ENCODE measurements around the gene FBN2. TPM values are rescaled to one million over a fixed set of nuclear protein-coding genes. Genes with fewer than 3 reads are reported as not detected.

The FBN2 gene
- total RNA-seq, 2 donors from 2014 or later, result 1.8 to 1.9 TPM

DNA sequence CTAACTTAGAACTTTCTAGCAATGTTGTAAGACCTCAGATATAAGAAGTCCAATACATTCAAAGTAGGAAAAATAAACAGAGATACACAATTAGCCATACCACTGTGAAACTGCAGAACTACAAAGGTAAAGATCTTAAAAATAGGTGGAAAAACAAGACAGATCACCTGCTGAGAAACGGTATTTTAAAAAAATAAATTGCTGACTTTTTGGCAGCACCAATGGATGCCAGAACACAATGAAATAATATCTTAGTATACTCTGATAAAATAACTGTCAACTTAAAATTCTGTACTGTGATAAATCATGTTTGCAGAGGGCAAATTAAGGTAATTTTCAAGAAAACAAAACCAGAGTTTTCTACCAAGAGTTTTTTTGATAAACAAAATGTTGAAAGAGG lies 138.9 kb downstream of the FBN2 start:
- Histone ChIP-seq H3K4me3 (no peak overlapping the region), H3K9me3 (no peaks in the 10 kb centered on the region), H3K27me3 (no peaks in the 10 kb centered on the region), H3K27ac (no peak overlapping the region), H3K36me3 (no peaks in the 10 kb centered on the region), H3K4me1 (no peaks in the 10 kb centered on the region), H3K9ac (ENCODE audit: low read depth in 2 of 2, low read length in 2 of 2) (no peak overlapping the region)
- TF ChIP-seq, protein P1, sequence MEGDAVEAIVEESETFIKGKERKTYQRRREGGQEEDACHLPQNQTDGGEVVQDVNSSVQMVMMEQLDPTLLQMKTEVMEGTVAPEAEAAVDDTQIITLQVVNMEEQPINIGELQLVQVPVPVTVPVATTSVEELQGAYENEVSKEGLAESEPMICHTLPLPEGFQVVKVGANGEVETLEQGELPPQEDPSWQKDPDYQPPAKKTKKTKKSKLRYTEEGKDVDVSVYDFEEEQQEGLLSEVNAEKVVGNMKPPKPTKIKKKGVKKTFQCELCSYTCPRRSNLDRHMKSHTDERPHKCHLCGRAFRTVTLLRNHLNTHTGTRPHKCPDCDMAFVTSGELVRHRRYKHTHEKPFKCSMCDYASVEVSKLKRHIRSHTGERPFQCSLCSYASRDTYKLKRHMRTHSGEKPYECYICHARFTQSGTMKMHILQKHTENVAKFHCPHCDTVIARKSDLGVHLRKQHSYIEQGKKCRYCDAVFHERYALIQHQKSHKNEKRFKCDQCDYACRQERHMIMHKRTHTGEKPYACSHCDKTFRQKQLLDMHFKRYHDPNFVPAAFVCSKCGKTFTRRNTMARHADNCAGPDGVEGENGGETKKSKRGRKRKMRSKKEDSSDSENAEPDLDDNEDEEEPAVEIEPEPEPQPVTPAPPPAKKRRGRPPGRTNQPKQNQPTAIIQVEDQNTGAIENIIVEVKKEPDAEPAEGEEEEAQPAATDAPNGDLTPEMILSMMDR (IDR thresholded peaks at IDR 0.05), result no peak
- no peak for DNase-seq
- intact Hi-C loops (cut with DNase I), result no loop called here

DNA sequence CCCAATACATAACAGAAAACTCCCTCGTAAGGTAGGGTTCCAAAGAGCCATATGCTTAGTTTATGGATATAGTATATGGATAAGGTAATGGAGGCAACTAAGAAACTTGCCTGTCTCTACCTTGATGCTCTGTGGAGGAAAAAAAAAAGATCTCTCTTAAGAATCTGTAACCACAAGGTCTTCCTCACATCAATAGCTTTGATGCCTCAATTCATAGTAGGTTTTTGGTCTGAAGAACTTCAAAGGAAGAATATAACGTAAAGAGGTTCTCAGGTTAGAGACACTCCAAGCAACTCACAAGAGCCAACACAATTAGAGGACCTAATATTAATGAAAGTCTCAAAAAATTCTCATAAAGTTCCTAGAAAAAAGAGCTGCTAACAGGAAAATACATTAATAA lies 140.2 kb downstream of the FBN2 start:
- no peak overlapping the region for H3K9ac ChIP-seq (ENCODE audit: low read depth in 2 of 2, low read length in 2 of 2)
- H3K36me3 ChIP-seq, result no peaks in the 10 kb centered on the region
- no peaks in the 10 kb centered on the region for H3K4me1 ChIP-seq
- no peak overlapping the region for H3K27ac ChIP-seq
- no peak for DNase-seq
- H3K4me3 ChIP-seq, result no peak overlapping the region
- TF ChIP-seq, protein P1 (IDR thresholded peaks at IDR 0.05), result no peak
- H3K27me3 ChIP-seq, result no peaks in the 10 kb centered on the region
- no peaks in the 10 kb centered on the region for H3K9me3 ChIP-seq
- intact Hi-C loops (cut with DNase I), result no loop called here

DNA sequence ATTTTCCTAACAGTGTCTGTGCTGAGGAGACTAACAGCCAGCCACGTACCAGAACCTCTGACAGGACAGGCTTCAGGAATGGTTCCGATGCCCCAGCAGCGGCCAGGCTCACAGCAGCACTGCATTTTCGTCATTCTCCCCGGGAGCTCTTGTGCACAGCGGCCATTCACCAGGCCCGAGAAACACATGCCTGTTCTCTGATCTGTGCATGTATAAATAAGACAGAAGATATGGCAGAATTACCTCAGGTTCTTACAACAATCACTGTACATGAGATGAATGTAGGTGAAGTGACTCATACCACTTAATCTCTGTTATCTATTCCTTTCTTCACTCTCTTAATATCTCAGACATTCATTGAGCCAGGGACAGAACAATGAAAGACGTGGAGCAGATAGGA lies 143.0 kb downstream of the FBN2 start:
- TF ChIP-seq, protein P1 (IDR thresholded peaks at IDR 0.05), result no peak
- no peak for DNase-seq
- no peak overlapping the region for H3K9ac ChIP-seq (ENCODE audit: low read depth in 2 of 2, low read length in 2 of 2)
- no peaks in the 10 kb centered on the region for H3K4me1 ChIP-seq
- H3K9me3 ChIP-seq, result no peaks in the 10 kb centered on the region
- no peaks in the 10 kb centered on the region for H3K27me3 ChIP-seq
- no peak overlapping the region for H3K27ac ChIP-seq
- intact Hi-C loops (cut with DNase I), result no loop called here
- H3K4me3 ChIP-seq, result no peak overlapping the region
- no peaks in the 10 kb centered on the region for H3K36me3 ChIP-seq

DNA sequence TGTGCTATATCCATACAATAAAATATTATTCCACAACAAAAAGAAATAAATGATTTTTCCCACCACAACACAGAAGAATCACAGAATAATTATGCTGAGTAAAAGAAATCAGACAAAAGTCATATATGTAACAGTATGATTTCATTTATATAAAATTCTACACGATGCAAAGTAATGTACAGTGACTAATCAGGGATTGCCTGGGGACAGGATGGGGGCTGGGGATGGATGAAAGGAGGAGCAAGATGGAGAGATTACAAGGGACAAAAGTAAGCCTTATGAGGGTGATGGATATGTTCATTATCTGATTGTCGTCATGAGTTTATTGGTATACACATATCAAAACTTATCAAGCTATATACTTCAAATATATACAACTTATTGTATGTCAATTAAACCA lies 154.0 kb downstream of the FBN2 start:
- Histone ChIP-seq H3K27ac (no peak overlapping the region), H3K9ac (ENCODE audit: low read depth in 2 of 2, low read length in 2 of 2) (no peak overlapping the region), H3K4me1 (no peaks in the 10 kb centered on the region), H3K4me3 (no peak overlapping the region), H3K9me3 (no peaks in the 10 kb centered on the region), H3K36me3 (no peaks in the 10 kb centered on the region), H3K27me3 (no peaks in the 10 kb centered on the region)
- TF ChIP-seq, protein P1 (IDR thresholded peaks at IDR 0.05), result no peak
- intact Hi-C loops (cut with DNase I), result no loop called here
- DNase-seq, result no peak

DNA sequence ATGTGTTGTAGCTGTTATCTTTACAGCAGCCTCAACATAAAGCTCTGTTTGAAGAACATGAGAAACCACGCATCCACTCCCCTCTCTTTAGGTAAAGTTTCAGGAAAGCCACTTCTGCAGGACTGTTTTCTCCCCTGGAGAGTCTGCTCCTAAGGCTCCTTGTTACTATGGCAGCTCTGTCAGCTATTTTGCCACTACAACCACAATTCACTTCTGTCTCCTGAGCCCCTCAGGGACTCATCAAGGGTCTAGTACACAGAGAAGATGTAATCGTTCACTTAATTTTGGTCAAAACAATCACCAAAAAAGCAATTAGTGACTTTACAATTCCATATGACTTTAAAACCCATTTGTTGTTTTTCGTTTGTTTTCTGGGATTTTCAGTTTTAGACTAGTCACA lies 157.7 kb downstream of the FBN2 start:
- no peak overlapping the region for H3K9ac ChIP-seq (ENCODE audit: low read depth in 2 of 2, low read length in 2 of 2)
- H3K36me3 ChIP-seq, result no peaks in the 10 kb centered on the region
- no peak for DNase-seq
- no peak overlapping the region for H3K27ac ChIP-seq
- no peaks in the 10 kb centered on the region for H3K9me3 ChIP-seq
- no peaks in the 10 kb centered on the region for H3K27me3 ChIP-seq
- H3K4me3 ChIP-seq, result no peak overlapping the region
- intact Hi-C loops (cut with DNase I), result no loop called here
- H3K4me1 ChIP-seq, result no peaks in the 10 kb centered on the region
- TF ChIP-seq, protein P1 (IDR thresholded peaks at IDR 0.05), result no peak

DNA sequence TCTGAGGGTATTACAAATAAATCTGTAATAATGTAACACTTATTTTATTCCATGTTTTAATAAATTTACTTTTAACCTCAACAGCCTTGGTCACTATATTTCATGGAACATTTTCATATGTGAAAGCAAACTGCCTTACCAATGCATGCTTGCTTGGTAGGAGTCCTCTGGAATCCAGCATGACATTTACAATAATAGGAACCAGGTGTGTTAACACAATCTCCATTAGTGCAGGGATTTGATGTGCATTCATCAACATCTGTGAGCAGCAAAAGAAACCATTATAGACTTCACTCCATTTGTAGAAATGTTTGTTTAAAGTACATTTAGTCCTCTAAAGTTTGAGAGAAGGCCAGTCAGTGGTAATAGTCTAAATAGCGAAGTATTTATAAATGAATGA lies 159.4 kb downstream of the FBN2 start:
- Histone ChIP-seq H3K27ac (no peak overlapping the region), H3K4me1 (no peaks in the 10 kb centered on the region), H3K9me3 (no peaks in the 10 kb centered on the region), H3K4me3 (no peak overlapping the region), H3K36me3 (no peaks in the 10 kb centered on the region), H3K9ac (ENCODE audit: low read depth in 2 of 2, low read length in 2 of 2) (no peak overlapping the region), H3K27me3 (no peaks in the 10 kb centered on the region)
- intact Hi-C loops (cut with DNase I), result no loop called here
- TF ChIP-seq, protein P1 (IDR thresholded peaks at IDR 0.05), result no peak
- DNase-seq, result no peak

All from colonic mucosa (tissue), 4 donors.